NOMO-1 treated with DMSO at 0.1 percent for 48 hours (cell line): Measurements from ENCODE around the gene DPP10.

Experiments used
- DNase-seq: peaks from one replicate; lab custom pipeline; 2025; ENCODE audit not compliant: unreplicated experiment; lab: John Stamatoyannopoulos, UW

DPP10 gene

GRCh38 chr2:115533081-115533480 lies 1090.6 kb downstream of the DPP10 start:
- DNase-seq = no peak

GRCh38 chr2:115541814-115542213 lies 1099.4 kb downstream of the DPP10 start:
- no peak for DNase-seq

- no peak for DNase-seq
These were observed 1099.9 kb downstream of the DPP10 start for GRCh38 chr2:115542331-115542730.

GRCh38 chr2:115543024-115543423 lies 1100.6 kb downstream of the DPP10 start:
- no peak for DNase-seq

GRCh38 chr2:115543461-115543860 lies 1101.0 kb downstream of the DPP10 start:
- no peak for DNase-seq

GRCh38 chr2:115549611-115550130 lies 1107.2 kb downstream of the DPP10 start:
- DNase-seq = no peak

GRCh38 chr2:115552726-115553125 lies 1110.3 kb downstream of the DPP10 start:
- no peak for DNase-seq

- DNase-seq = no peak
These were observed 1111.7 kb downstream of the DPP10 start for GRCh38 chr2:115554153-115554552.

GRCh38 chr2:115558725-115559124 lies 1116.3 kb downstream of the DPP10 start:
- no peak for DNase-seq

- DNase-seq = no peak
These were observed 1118.2 kb downstream of the DPP10 start for GRCh38 chr2:115560666-115561065.

- DNase-seq = no peak
These were observed 1126.2 kb downstream of the DPP10 start for GRCh38 chr2:115568643-115569042.

GRCh38 chr2:115569547-115569946 lies 1127.1 kb downstream of the DPP10 start:
- no peak for DNase-seq

GRCh38 chr2:115572746-115573145 lies 1130.3 kb downstream of the DPP10 start:
- DNase-seq = no peak

- DNase-seq = no peak
These were observed 1131.3 kb downstream of the DPP10 start for GRCh38 chr2:115573756-115574155.

- no peak for DNase-seq
These were observed 1132.2 kb downstream of the DPP10 start for GRCh38 chr2:115574667-115575066.

GRCh38 chr2:115580784-115581183 lies 1138.3 kb downstream of the DPP10 start:
- DNase-seq = no peak

GRCh38 chr2:115584507-115584906 lies 1142.1 kb downstream of the DPP10 start:
- no peak for DNase-seq

GRCh38 chr2:115596659-115597375 lies 1154.4 kb downstream of the DPP10 start:
- DNase-seq = no peak

- no peak for DNase-seq
These were observed 1160.8 kb downstream of the DPP10 start for GRCh38 chr2:115603285-115603684.

- DNase-seq = no peak
These were observed 1163.9 kb downstream of the DPP10 start for GRCh38 chr2:115606350-115606749.

- no peak for DNase-seq
These were observed 1167.5 kb downstream of the DPP10 start for GRCh38 chr2:115609978-115610377.

- no peak for DNase-seq
These were observed 1168.4 kb downstream of the DPP10 start for GRCh38 chr2:115610888-115611287.

- DNase-seq = no peak
These were observed 1181.9 kb downstream of the DPP10 start for GRCh38 chr2:115624332-115624731.
